Activated T-cell treated with anti-CD3 and anti-CD28 coated beads, Interleukin-2, amount 50 U/mL, for 72 hours (primary cell): ENCODE measurements around the gene SURF6. TPM values are rescaled to one million over a fixed set of nuclear protein-coding genes. Genes with fewer than 3 reads are reported as not detected.

Experiments
- ATAC-seq, 2 donors: fragments of 150-1000 bp; cut with Tn5 transposase; replicated peaks in 1 of 2; 2 replicates each; pipeline ENCODE4 v1.10.0; 2021; ENCODE audit warnings: moderate library complexity in 2 of 2, mild to moderate bottlenecking in 1 of 2
- DNase-seq, 2 donors: peaks; one replicate each; pipeline ENCODE4 v3.0.0; 2021 to 2022; ENCODE audit warnings: mixed read lengths in 1 of 2
- H3K27ac Mint-ChIP-seq: one replicate; pipeline ENCODE4 v1.8.0; 2022; ENCODE audit warnings: mild to moderate bottlenecking, moderate library complexity, mixed read lengths
- H3K27me3 Mint-ChIP-seq: one replicate; pipeline ENCODE4 v1.8.0; 2022; ENCODE audit warnings: low read depth, mixed read lengths
- H3K36me3 Mint-ChIP-seq, 2 donors: one replicate each; pipeline ENCODE4 v1.8.0; 2022; ENCODE audit warnings: mixed read lengths in 2 of 2, mild to moderate bottlenecking in 1 of 2; ENCODE audit not compliant: insufficient read depth in 2 of 2
- H3K4me1 Mint-ChIP-seq: one replicate; pipeline ENCODE4 v1.8.0; 2022; ENCODE audit warnings: low read depth, mixed read lengths
- H3K4me3 Mint-ChIP-seq, 2 donors: one replicate each; pipeline ENCODE4 v1.8.0; 2022; ENCODE audit warnings: mild to moderate bottlenecking in 2 of 2, mixed read lengths in 2 of 2, moderate library complexity in 2 of 2
- H3K9me3 Mint-ChIP-seq, 2 donors: one replicate each; pipeline ENCODE4 v1.8.0; 2022; ENCODE audit warnings: mixed read lengths in 2 of 2
- total RNA-seq, 2 donors: library from RNA; stranded (reverse); gene quantifications; one replicate each; pipeline ENCODE4 v1.2.3, GENCODE V29; 2022

The SURF6 gene
- total RNA-seq, 2 donors from 2014 or later, result 13.7 to 14.0 TPM

GRCh38 chr9:133375116-133375723, 39.2 kb upstream of the SURF6 start:
- Mint-ChIP-seq H3K4me1 (peaks cover 51% of the 10 kb centered on the region), H3K36me3 (peaks cover 26 to 33% of the 10 kb centered on the region in 2 donors), H3K9me3 (no peaks in the 10 kb centered on the region), H3K27me3 (no peaks in the 10 kb centered on the region), H3K27ac (peak overlapping the region; percentile 100), H3K4me3 (peak overlapping the region; percentile 96 to 98)
- ATAC-seq, result no peak
- DNase-seq, result peak; percentile 42 to 43

- peaks cover 30 to 38% of the 10 kb centered on the region in 2 donors for H3K36me3 Mint-ChIP-seq
Measured at GRCh38 chr9:133374612-133375115, 38.7 kb upstream of the SURF6 start.

GRCh38 chr9:133372144-133372543, 36.2 kb upstream of the SURF6 start:
- DNase-seq, result no peak
- peak overlapping the region; percentile 94 to 96 for H3K4me3 Mint-ChIP-seq

More at GRCh38 chr9:133374612-133375115, 38.7 kb upstream of the SURF6 start:
- DNase-seq, result peak; percentile 46 to 54
- peak overlapping the region; percentile 100 for H3K27ac Mint-ChIP-seq
- H3K9me3 Mint-ChIP-seq, result no peaks in the 10 kb centered on the region
- H3K4me3 Mint-ChIP-seq, result peak overlapping the region; percentile 96 to 98
- peak; percentile 22 for ATAC-seq
- no peaks in the 10 kb centered on the region for H3K27me3 Mint-ChIP-seq
- peaks cover 57% of the 10 kb centered on the region for H3K4me1 Mint-ChIP-seq

GRCh38 chr9:133371261-133371711, 35.3 kb upstream of the SURF6 start:
- Mint-ChIP-seq H3K36me3 (peaks cover 47 to 58% of the 10 kb centered on the region in 2 donors), H3K4me1 (peaks cover 75% of the 10 kb centered on the region), H3K4me3 (peak overlapping the region; percentile 94 to 96), H3K27ac (peak overlapping the region; percentile 100), H3K9me3 (no peaks in the 10 kb centered on the region), H3K27me3 (no peaks in the 10 kb centered on the region)
- DNase-seq (peak; percentile 84 to 89), ATAC-seq (peak; percentile 71 to 79)

More at GRCh38 chr9:133372144-133372543, 36.2 kb upstream of the SURF6 start:
- H3K9me3 Mint-ChIP-seq, result no peaks in the 10 kb centered on the region
- no peaks in the 10 kb centered on the region for H3K27me3 Mint-ChIP-seq
- peak overlapping the region; percentile 100 for H3K27ac Mint-ChIP-seq
- H3K36me3 Mint-ChIP-seq, result peaks cover 43 to 53% of the 10 kb centered on the region in 2 donors
- no peak for ATAC-seq
- peaks cover 78% of the 10 kb centered on the region for H3K4me1 Mint-ChIP-seq

GRCh38 chr9:133370685-133371084, 34.7 kb upstream of the SURF6 start:
- peak; percentile 26 to 34 for ATAC-seq

GRCh38 chr9:133369933-133370332, 33.9 kb upstream of the SURF6 start:
- H3K27ac Mint-ChIP-seq, result peak overlapping the region; percentile 100
- peak overlapping the region; percentile 94 to 96 for H3K4me3 Mint-ChIP-seq
- peaks cover 75% of the 10 kb centered on the region for H3K4me1 Mint-ChIP-seq
- peak; percentile 8 to 59 for ATAC-seq
- H3K9me3 Mint-ChIP-seq, result no peaks in the 10 kb centered on the region
- peak; percentile 46 to 71 for DNase-seq
- H3K27me3 Mint-ChIP-seq, result no peaks in the 10 kb centered on the region
- H3K36me3 Mint-ChIP-seq, result peaks cover 46 to 66% of the 10 kb centered on the region in 2 donors

More at GRCh38 chr9:133370685-133371084, 34.7 kb upstream of the SURF6 start:
- Mint-ChIP-seq H3K27ac (peak overlapping the region; percentile 100), H3K27me3 (no peaks in the 10 kb centered on the region), H3K36me3 (peaks cover 47 to 64% of the 10 kb centered on the region in 2 donors), H3K4me1 (peaks cover 75% of the 10 kb centered on the region), H3K4me3 (peak overlapping the region; percentile 94 to 96), H3K9me3 (no peaks in the 10 kb centered on the region)
- DNase-seq, result peak; percentile 57 to 59

GRCh38 chr9:133369422-133369821, 33.4 kb upstream of the SURF6 start:
- peaks cover 42 to 62% of the 10 kb centered on the region in 2 donors for H3K36me3 Mint-ChIP-seq
- H3K27ac Mint-ChIP-seq, result peak overlapping the region; percentile 100
- DNase-seq (no peak), ATAC-seq (no peak)
- no peaks in the 10 kb centered on the region for H3K9me3 Mint-ChIP-seq
- no peaks in the 10 kb centered on the region for H3K27me3 Mint-ChIP-seq
- peak overlapping the region; percentile 94 to 96 for H3K4me3 Mint-ChIP-seq
- H3K4me1 Mint-ChIP-seq, result peaks cover 75% of the 10 kb centered on the region

GRCh38 chr9:133368249-133368881, 32.4 kb upstream of the SURF6 start:
- Mint-ChIP-seq H3K27me3 (no peaks in the 10 kb centered on the region), H3K36me3 (peaks cover 42 to 63% of the 10 kb centered on the region in 2 donors), H3K4me3 (peak overlapping the region; percentile 94 to 96), H3K9me3 (no peaks in the 10 kb centered on the region), H3K4me1 (peaks cover 69% of the 10 kb centered on the region), H3K27ac (peak overlapping the region; percentile 100)
- no peak for DNase-seq
- no peak for ATAC-seq

- Mint-ChIP-seq H3K4me3 (peak overlapping the region in 1 of 2 donors; percentile 94), H3K9me3 (no peaks in the 10 kb centered on the region), H3K4me1 (peaks cover 63% of the 10 kb centered on the region), H3K36me3 (peaks cover 42 to 65% of the 10 kb centered on the region in 2 donors), H3K27me3 (no peaks in the 10 kb centered on the region), H3K27ac (peak overlapping the region; percentile 100)
- no peak for ATAC-seq
- DNase-seq, result no peak
Measured at GRCh38 chr9:133367778-133368177, 31.8 kb upstream of the SURF6 start.

GRCh38 chr9:133367221-133367620, 31.2 kb upstream of the SURF6 start:
- H3K4me3 Mint-ChIP-seq, result peak overlapping the region in 1 of 2 donors; percentile 12

GRCh38 chr9:133366435-133366834, 30.4 kb upstream of the SURF6 start:
- Mint-ChIP-seq H3K4me3 (no peak overlapping the region), H3K36me3 (peaks cover 37 to 64% of the 10 kb centered on the region in 2 donors), H3K9me3 (no peaks in the 10 kb centered on the region), H3K4me1 (peaks cover 58% of the 10 kb centered on the region), H3K27ac (no peak overlapping the region), H3K27me3 (no peaks in the 10 kb centered on the region)
- DNase-seq (no peak), ATAC-seq (no peak)

More at GRCh38 chr9:133367221-133367620, 31.2 kb upstream of the SURF6 start:
- Mint-ChIP-seq H3K27ac (no peak overlapping the region), H3K4me1 (peaks cover 58% of the 10 kb centered on the region), H3K27me3 (no peaks in the 10 kb centered on the region), H3K36me3 (peaks cover 40 to 62% of the 10 kb centered on the region in 2 donors), H3K9me3 (no peaks in the 10 kb centered on the region)
- ATAC-seq, result no peak
- DNase-seq, result no peak

GRCh38 chr9:133362359-133363044, 26.5 kb upstream of the SURF6 start:
- ATAC-seq (no peak), DNase-seq (no peak)
- peaks cover 58% of the 10 kb centered on the region for H3K4me1 Mint-ChIP-seq
- no peaks in the 10 kb centered on the region for H3K27me3 Mint-ChIP-seq
- no peak overlapping the region for H3K4me3 Mint-ChIP-seq
- H3K27ac Mint-ChIP-seq, result peak overlapping the region; percentile 61
- no peaks in the 10 kb centered on the region for H3K9me3 Mint-ChIP-seq
- H3K36me3 Mint-ChIP-seq, result peaks cover 9 to 34% of the 10 kb centered on the region in 2 donors
